ENCODE results near the gene ATG7.

DNA sequence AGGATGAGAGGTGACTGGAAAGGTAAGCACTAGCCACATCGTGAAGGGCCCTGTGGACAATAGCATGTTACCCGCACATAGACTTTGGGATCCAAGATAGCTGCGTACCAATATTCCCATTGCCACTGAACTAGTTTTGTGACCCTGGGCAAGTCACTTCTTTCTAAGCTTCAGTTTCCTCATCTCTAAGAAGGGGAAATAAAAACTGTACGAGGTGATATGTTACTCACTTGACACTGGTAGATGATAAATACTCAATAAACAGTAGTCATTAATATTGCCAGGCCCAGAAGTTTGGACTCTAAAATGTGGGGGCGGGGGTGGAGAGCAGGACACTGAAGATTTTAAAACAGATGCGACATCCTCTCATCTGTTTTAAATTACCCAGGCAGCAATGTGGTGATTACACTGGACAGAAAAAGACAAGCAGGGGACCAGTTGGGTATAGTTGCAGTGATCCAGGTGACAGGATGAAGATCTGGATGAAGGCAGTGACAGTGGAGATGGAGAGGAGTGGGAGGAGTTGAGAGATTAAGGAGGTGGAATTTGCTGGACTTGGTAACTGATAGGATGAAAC lies 2.5 kb downstream of the ATG7 start:
- TF ChIP-seq, protein P1, sequence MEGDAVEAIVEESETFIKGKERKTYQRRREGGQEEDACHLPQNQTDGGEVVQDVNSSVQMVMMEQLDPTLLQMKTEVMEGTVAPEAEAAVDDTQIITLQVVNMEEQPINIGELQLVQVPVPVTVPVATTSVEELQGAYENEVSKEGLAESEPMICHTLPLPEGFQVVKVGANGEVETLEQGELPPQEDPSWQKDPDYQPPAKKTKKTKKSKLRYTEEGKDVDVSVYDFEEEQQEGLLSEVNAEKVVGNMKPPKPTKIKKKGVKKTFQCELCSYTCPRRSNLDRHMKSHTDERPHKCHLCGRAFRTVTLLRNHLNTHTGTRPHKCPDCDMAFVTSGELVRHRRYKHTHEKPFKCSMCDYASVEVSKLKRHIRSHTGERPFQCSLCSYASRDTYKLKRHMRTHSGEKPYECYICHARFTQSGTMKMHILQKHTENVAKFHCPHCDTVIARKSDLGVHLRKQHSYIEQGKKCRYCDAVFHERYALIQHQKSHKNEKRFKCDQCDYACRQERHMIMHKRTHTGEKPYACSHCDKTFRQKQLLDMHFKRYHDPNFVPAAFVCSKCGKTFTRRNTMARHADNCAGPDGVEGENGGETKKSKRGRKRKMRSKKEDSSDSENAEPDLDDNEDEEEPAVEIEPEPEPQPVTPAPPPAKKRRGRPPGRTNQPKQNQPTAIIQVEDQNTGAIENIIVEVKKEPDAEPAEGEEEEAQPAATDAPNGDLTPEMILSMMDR (conservative IDR thresholded peaks at IDR 0.05; ENCODE audit: low read length), result no peak
- no peak for TF ChIP-seq EZH2phosphoT487 (IDR thresholded peaks at IDR 0.05; ENCODE audit: borderline replicate concordance, low read depth, low read length)

All from OCI-LY7 (cell line).